Right hindlimb (tissue), 1 donor: Measurements from ENCODE around the gene GRM1.
A peak's percentile ranks its signal among the peaks of the same experiment; 100 is the strongest.

Source experiments
- DNase-seq: peaks from one replicate; pipeline ENCODE4 v3.0.0-alpha.2; 2018

Gene GRM1

GRCh38 chr6:146028851-146029572 is at the start of gene GRM1:
GRM1 (plus strand) TSS chr6:146029062; CDS start chr6:146029518, 456 bp downstream.
- DNase-seq, result no peak

GRCh38 chr6:146009338-146009737 is 19.5 kb upstream of the GRM1 start:
- DNase-seq, result no peak

- no peak for DNase-seq
Observed at GRCh38 chr6:146014233-146014632, 14.6 kb upstream of the GRM1 start.

- no peak for DNase-seq
Observed at GRCh38 chr6:146017672-146018071, 11.2 kb upstream of the GRM1 start.

- DNase-seq, result no peak
Observed at GRCh38 chr6:146026873-146027272, 2.0 kb upstream of the GRM1 start.

GRCh38 chr6:146027586-146028251 is 1.1 kb upstream of the GRM1 start:
- DNase-seq, result no peak

GRCh38 chr6:146028252-146028795 is 538 bp upstream of the GRM1 start:
- peak; percentile 81 for DNase-seq

- DNase-seq, result no peak
Observed at GRCh38 chr6:146029573-146030184, 817 bp downstream of the GRM1 start.

- no peak for DNase-seq
Observed at GRCh38 chr6:146032387-146032786, 3.5 kb downstream of the GRM1 start.

GRCh38 chr6:146040360-146040759 is 11.5 kb downstream of the GRM1 start:
- DNase-seq, result no peak

GRCh38 chr6:146041282-146041681 is 12.4 kb downstream of the GRM1 start:
- no peak for DNase-seq

GRCh38 chr6:146047371-146047770 is 18.5 kb downstream of the GRM1 start:
- peak; percentile 44 for DNase-seq

- DNase-seq, result no peak
Observed at GRCh38 chr6:146050168-146050567, 21.3 kb downstream of the GRM1 start.

- no peak for DNase-seq
Observed at GRCh38 chr6:146056506-146056905, 27.6 kb downstream of the GRM1 start.

GRCh38 chr6:146065690-146066089 is 36.8 kb downstream of the GRM1 start:
- DNase-seq, result no peak

GRCh38 chr6:146066506-146066905 is 37.6 kb downstream of the GRM1 start:
- DNase-seq, result no peak

- DNase-seq, result no peak
Observed at GRCh38 chr6:146071781-146072180, 42.9 kb downstream of the GRM1 start.

GRCh38 chr6:146077992-146078391 is 49.1 kb downstream of the GRM1 start:
- no peak for DNase-seq

GRCh38 chr6:146087386-146087785 is 58.5 kb downstream of the GRM1 start:
- no peak for DNase-seq

GRCh38 chr6:146090474-146090873 is 61.6 kb downstream of the GRM1 start:
- no peak for DNase-seq

- no peak for DNase-seq
Observed at GRCh38 chr6:146092961-146093686, 64.3 kb downstream of the GRM1 start.

GRCh38 chr6:146095481-146095880 is 66.6 kb downstream of the GRM1 start:
- no peak for DNase-seq

- no peak for DNase-seq
Observed at GRCh38 chr6:146097586-146097985, 68.7 kb downstream of the GRM1 start.
